ENCODE data around the gene ARPC5L. TPM values are rescaled to one million over a fixed set of nuclear protein-coding genes. Genes with fewer than 3 reads are reported as not detected.

ARPC5L gene
- total and polyA plus RNA-seq, 2 of the 8 experiments (the other 6 are each of a cell fraction or from before 2014, with no cell fraction given), result 34.1 to 50.6 TPM

DNA sequence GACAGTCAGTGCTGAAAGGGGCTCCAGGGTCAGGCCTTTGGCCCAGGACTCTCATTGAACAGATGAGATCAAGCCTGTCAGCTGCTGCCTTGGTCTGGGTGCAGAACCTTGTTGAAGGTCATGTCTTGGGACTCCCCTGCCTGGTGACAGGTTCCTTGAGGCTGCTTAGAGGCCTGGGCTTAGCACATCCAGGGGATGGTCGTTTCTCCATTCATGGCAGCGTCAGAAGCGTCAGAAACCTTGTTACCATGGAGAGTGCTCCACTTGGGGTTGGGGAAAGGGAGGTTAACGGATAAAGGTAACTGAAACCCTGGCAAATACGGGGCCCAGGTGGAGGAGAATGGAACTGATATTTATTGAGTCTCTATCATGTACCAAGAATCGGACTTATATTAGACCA lies 8.8 kb downstream of the ARPC5L start:
- Histone ChIP-seq H3K79me1 (ENCODE audit: low read depth, low read length) (peaks cover 11% of the 10 kb centered on the region), H3K79me2 (ENCODE audit: control insufficient read depth in 1 of 2, insufficient read depth in 2 of 2, low read length in 2 of 2) (peaks cover 20 to 62% of the 10 kb centered on the region in 2 experiments), H3K4ac (replicated peaks; ENCODE audit: insufficient read length, low read depth, low read length) (no peak overlapping the region), H3K4me2 (ENCODE audit: insufficient read depth in 1 of 2, low read depth in 2 of 2, low read length in 2 of 2) (peak overlapping the region; percentile 91 to 92), H2BK5ac (ENCODE audit: low read depth, low read length) (0 out of 2 replicates have a peak overlapping the region, but pooled peaks have one; percentile 60), H2BK20ac (ENCODE audit: low read length) (no peak overlapping the region), H3K18ac (ENCODE audit: extremely low read depth, low read length) (no peak overlapping the region), H3K14ac (ENCODE audit: insufficient read length) (no peak overlapping the region), H4K91ac (replicated peaks; ENCODE audit: insufficient read length, low read length) (no peak overlapping the region), H3K36me3 (ENCODE audit: control insufficient read depth in 2 of 4, insufficient read depth in 4 of 4, low read length in 3 of 4) (peaks cover 10 to 30% (median 19%) of the 10 kb centered on the region in 4 experiments), H3K9me3 (ENCODE audit: insufficient read depth in 2 of 2, low read depth in 1 of 2, low read length in 1 of 2) (peaks cover 0 to 3% of the 10 kb centered on the region in 2 experiments; a peak in 1 of 4 replicates), H4K8ac (ENCODE audit: extremely low read depth, insufficient read depth, low read length) (no peak overlapping the region), H2BK12ac (ENCODE audit: low read depth, low read length) (0 out of 2 replicates have a peak overlapping the region, but pooled peaks have one; percentile 1), H3K4me1 (replicated peaks in 1 of 4; ENCODE audit: control insufficient read depth in 3 of 4, insufficient read depth in 4 of 4, low read length in 3 of 4) (peaks cover 4 to 20% (median 13%) of the 10 kb centered on the region in 4 experiments), H4K5ac (ENCODE audit: insufficient read length, low read depth, low read length) (no peak overlapping the region), H3K9ac (replicated peaks in 1 of 4; ENCODE audit: extremely low read depth in 1 of 4, low read depth in 3 of 4, low read length in 3 of 4) (peak overlapping the region; percentile 5 to 87 (median 48); a peak in 6 of 7 replicates), H2AK5ac (ENCODE audit: low read depth, low read length) (0 out of 2 replicates have a peak overlapping the region, but pooled peaks have one; percentile 55), H3K27ac (ENCODE audit: low read depth, low read length) (no peak overlapping the region), H2BK15ac (ENCODE audit: low read length) (no peak overlapping the region), H3K27me3 (replicated peaks in 1 of 4; ENCODE audit: control insufficient read depth in 3 of 4, extremely low read depth in 1 of 4, insufficient read depth in 3 of 4, low read length in 3 of 4) (no peaks in the 10 kb centered on the region), H2BK120ac (replicated peaks; ENCODE audit: low read depth, low read length) (no peak overlapping the region), H3K23me2 (ENCODE audit: low read depth, low read length) (peaks cover 8% of the 10 kb centered on the region), H4K20me1 (replicated peaks in 1 of 2; ENCODE audit: control insufficient read depth in 1 of 2, insufficient read depth in 2 of 2, low read length in 2 of 2) (peaks cover 23 to 31% of the 10 kb centered on the region in 2 experiments), H3K23ac (ENCODE audit: insufficient read length) (no peak overlapping the region), H3K4me3 (ENCODE audit: extremely low read depth in 1 of 4, insufficient read depth in 2 of 4, low read depth in 3 of 4, low read length in 4 of 4) (peak overlapping the region; percentile 86 to 95 (median 95); a peak in 5 of 8 replicates), H3K56ac (replicated peaks; ENCODE audit: insufficient read length, low read depth, low read length) (no peak overlapping the region), H2AFZ (ENCODE audit: low read length) (no peak overlapping the region)
- ChIA-PET CTCF (ENCODE audit: partially characterized antibody) (interaction anchor here (0.7 to 5.1 kb wide), 7 partner anchors 10 to 274 kb away, joined by 3 to 18 read pairs (median 4); partner anchors contain the start of genes RPL35 and WDR38), POLR2A (ENCODE audit: partially characterized antibody) (interaction anchor here (1.3 to 31.1 kb wide), 4 partner anchors 8 to 304 kb away, joined by 3 to 573 read pairs (median 288); partner anchors contain the start of genes ARPC5L, RPL35 and WDR38)
- DNase-seq (ENCODE audit: low read depth in 1 of 2, low spot score in 2 of 2) (no peak), FAIRE-seq (no peak)
- 83% methylated on average over 6 of the region's 6 CpGs; no CpG with 5 or more reads in 1 of the 2 experiments for WGBS, 2 experiments (ENCODE audit: extremely low coverage in 1 of 2, insufficient coverage in 1 of 2, insufficient read length in 1 of 2, insufficient replicate concordance in 2 of 2, low coverage in 1 of 2, low lambda C conversion rate in 2 of 2, missing lambda C conversion rate in 1 of 2)
- no peak for TF ChIP-seq BRCA1 (IDR thresholded peaks at IDR 0.05; ENCODE audit: low read depth, low read length)
- no peak for TF ChIP-seq CBX8 (IDR thresholded peaks at IDR 0.05; ENCODE audit: borderline replicate concordance, low read depth, low read length)
- no peak for TF ChIP-seq TCF12 (IDR thresholded peaks at IDR 0.05; ENCODE audit: low read depth, low read length)
- no peak for TF ChIP-seq CREB1 (IDR thresholded peaks at IDR 0.05)
- TF ChIP-seq CBX5 (IDR thresholded peaks at IDR 0.05; ENCODE audit: low read depth, low read length), result no peak
- TF ChIP-seq TAF7 (optimal IDR thresholded peaks at IDR 0.05; ENCODE audit: borderline replicate concordance, low read depth, low read length), result no peak
- TF ChIP-seq GTF2F1 (IDR thresholded peaks at IDR 0.05; ENCODE audit: borderline replicate concordance, low read depth, low read length), result no peak
- TF ChIP-seq SIX5 (IDR thresholded peaks at IDR 0.05; ENCODE audit: low read depth, low read length), result no peak
- no peak for TF ChIP-seq GABPA (IDR thresholded peaks at IDR 0.05; ENCODE audit: borderline replicate concordance, insufficient read depth, low read length)
- no peak for TF ChIP-seq TBP (IDR thresholded peaks at IDR 0.05; ENCODE audit: low read depth, low read length)
- TF ChIP-seq SIRT6 (IDR thresholded peaks at IDR 0.05; ENCODE audit: low read length), result no peak
- TF ChIP-seq, protein P1, sequence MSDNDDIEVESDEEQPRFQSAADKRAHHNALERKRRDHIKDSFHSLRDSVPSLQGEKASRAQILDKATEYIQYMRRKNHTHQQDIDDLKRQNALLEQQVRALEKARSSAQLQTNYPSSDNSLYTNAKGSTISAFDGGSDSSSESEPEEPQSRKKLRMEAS (IDR thresholded peaks at IDR 0.05), result no peak
- no peak for TF ChIP-seq ZNF274 (IDR thresholded peaks at IDR 0.05; ENCODE audit: borderline replicate concordance, extremely low read depth, low read length)
- TF ChIP-seq SP1 (IDR thresholded peaks at IDR 0.05; ENCODE audit: low read depth, low read length), result no peak
- no peak for TF ChIP-seq CEBPB (IDR thresholded peaks at IDR 0.05; ENCODE audit: low read depth, low read length)

Data from H1 (cell line).